ENCODE data around the gene RPP14.

The RPP14 gene

GRCh38 chr3:58361866-58362265 lies 55.8 kb downstream of the RPP14 start:
- Mint-ChIP-seq H3K4me3 (no peak overlapping the region), H3K27me3 (no peaks in the 10 kb centered on the region), H3K27ac (no peak overlapping the region), H3K9me3 (no peaks in the 10 kb centered on the region), H3K4me1 (peaks cover 20% of the 10 kb centered on the region), H3K36me3 (peaks cover 3% of the 10 kb centered on the region)
- CTCF ChIA-PET: no interaction called here
- DNase-seq: no peak

GRCh38 chr3:58366699-58367098 lies 60.7 kb downstream of the RPP14 start:
- peaks cover 2% of the 10 kb centered on the region for H3K36me3 Mint-ChIP-seq
- no peak for DNase-seq
- H3K27ac Mint-ChIP-seq: no peak overlapping the region
- no peak overlapping the region for H3K4me3 Mint-ChIP-seq
- CTCF ChIA-PET: interaction anchor here (1.1 kb wide), 1 partner anchor 15 kb away, joined by 3 read pairs; no protein-coding TSS in a partner anchor
- no peaks in the 10 kb centered on the region for H3K9me3 Mint-ChIP-seq
- H3K4me1 Mint-ChIP-seq: peaks cover 10% of the 10 kb centered on the region
- H3K27me3 Mint-ChIP-seq: no peaks in the 10 kb centered on the region

- peaks cover 2% of the 10 kb centered on the region for H3K36me3 Mint-ChIP-seq
- H3K4me1 Mint-ChIP-seq: peaks cover 9% of the 10 kb centered on the region
- no peak overlapping the region for H3K4me3 Mint-ChIP-seq
- no peak for DNase-seq
- CTCF ChIA-PET: interaction anchor here (1.6 kb wide), 1 partner anchor 18 kb away, joined by 3 read pairs; no protein-coding TSS in a partner anchor
- H3K27ac Mint-ChIP-seq: no peak overlapping the region
- H3K9me3 Mint-ChIP-seq: no peaks in the 10 kb centered on the region
- no peaks in the 10 kb centered on the region for H3K27me3 Mint-ChIP-seq
Observed at GRCh38 chr3:58369038-58369437, 63.0 kb downstream of the RPP14 start.

All from activated naive CD4-positive, alpha-beta T cell treated with anti-CD3 and anti-CD28 coated beads, Interleukin-2, amount 10 ng/mL, durations not matched to agents 7 days and 5 days (primary cell).